ENCODE measurements around the gene GPX5.
"Not testable (repeated sequence)": the region's sequence is repeated elsewhere in the genome, so short reads cannot be mapped to it uniquely, and the experiment has no call there.

GPX5 gene

DNA sequence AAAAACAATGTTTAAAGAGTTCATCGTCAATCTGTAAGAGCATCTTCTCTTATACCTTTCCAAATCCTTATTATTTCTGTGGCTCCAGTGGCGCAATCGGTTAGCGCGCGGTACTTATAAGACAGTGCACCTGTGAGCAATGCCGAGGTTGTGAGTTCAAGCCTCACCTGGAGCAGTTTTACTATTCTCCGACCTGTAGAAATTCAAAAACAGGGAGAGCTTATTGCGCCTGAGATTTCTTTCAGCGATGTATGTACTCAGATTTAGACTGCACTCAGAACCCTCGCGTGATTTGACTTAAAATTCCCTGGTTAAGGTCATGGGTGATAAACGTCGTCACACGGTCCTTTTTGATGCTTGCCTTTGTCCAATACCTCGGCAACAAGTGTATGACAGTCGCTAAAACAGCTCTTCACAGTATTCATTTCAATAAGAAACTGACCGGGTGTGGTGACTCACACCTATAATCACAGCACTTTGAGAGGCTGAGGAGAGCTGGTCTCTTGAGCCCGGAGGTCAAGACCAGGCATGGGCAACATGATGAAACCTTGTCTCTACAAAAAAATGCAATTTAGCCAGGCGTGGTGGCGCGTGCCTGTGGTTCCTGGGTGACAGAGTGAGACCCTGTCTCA, 11.9 kb downstream of the GPX5 start:
- DNase-seq, result peak; percentile 17
- TF ChIP-seq, protein P1, sequence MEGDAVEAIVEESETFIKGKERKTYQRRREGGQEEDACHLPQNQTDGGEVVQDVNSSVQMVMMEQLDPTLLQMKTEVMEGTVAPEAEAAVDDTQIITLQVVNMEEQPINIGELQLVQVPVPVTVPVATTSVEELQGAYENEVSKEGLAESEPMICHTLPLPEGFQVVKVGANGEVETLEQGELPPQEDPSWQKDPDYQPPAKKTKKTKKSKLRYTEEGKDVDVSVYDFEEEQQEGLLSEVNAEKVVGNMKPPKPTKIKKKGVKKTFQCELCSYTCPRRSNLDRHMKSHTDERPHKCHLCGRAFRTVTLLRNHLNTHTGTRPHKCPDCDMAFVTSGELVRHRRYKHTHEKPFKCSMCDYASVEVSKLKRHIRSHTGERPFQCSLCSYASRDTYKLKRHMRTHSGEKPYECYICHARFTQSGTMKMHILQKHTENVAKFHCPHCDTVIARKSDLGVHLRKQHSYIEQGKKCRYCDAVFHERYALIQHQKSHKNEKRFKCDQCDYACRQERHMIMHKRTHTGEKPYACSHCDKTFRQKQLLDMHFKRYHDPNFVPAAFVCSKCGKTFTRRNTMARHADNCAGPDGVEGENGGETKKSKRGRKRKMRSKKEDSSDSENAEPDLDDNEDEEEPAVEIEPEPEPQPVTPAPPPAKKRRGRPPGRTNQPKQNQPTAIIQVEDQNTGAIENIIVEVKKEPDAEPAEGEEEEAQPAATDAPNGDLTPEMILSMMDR (IDR thresholded peaks at IDR 0.05), result no peak
- Mint-ChIP-seq H3K4me1 (peaks cover 66% of the 10 kb centered on the region), H3K9me3 (peaks cover 21% of the 10 kb centered on the region), H3K27me3 (ENCODE audit: low read depth, poor library complexity) (peaks cover 53% of the 10 kb centered on the region), H3K4me3 (peak overlapping the region; percentile 77), H3K36me3 (ENCODE audit: low read depth) (peaks cover 13% of the 10 kb centered on the region), H3K27ac (no peak overlapping the region)

DNA sequence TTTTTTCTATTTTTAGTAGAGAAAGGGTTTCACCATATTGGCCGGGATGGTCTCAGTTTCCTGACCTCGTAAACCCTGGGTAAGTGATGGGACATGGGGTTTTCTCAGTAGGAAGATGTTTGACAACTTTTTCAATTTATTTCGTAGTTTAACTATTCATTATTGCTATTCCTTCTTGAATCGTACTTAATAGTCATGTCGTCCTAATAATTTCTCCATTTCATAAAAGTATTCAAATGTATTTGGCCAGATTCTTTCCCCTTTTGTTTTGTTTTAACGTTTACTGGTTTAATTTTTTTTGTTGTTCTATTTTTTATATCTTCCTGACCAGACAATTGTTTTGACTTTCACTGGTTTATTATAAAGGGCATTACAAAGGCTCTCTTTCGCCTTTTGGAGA, 16.3 kb downstream of the GPX5 start:
- Mint-ChIP-seq H3K27me3 (ENCODE audit: low read depth, poor library complexity) (peaks cover 60% of the 10 kb centered on the region), H3K36me3 (ENCODE audit: low read depth) (peaks cover 13% of the 10 kb centered on the region), H3K4me3 (peak overlapping the region; percentile 87), H3K27ac (no peak overlapping the region), H3K9me3 (peaks cover 21% of the 10 kb centered on the region), H3K4me1 (peaks cover 47% of the 10 kb centered on the region)
- no peak for DNase-seq
- TF ChIP-seq, protein P1 (IDR thresholded peaks at IDR 0.05), result no peak

DNA sequence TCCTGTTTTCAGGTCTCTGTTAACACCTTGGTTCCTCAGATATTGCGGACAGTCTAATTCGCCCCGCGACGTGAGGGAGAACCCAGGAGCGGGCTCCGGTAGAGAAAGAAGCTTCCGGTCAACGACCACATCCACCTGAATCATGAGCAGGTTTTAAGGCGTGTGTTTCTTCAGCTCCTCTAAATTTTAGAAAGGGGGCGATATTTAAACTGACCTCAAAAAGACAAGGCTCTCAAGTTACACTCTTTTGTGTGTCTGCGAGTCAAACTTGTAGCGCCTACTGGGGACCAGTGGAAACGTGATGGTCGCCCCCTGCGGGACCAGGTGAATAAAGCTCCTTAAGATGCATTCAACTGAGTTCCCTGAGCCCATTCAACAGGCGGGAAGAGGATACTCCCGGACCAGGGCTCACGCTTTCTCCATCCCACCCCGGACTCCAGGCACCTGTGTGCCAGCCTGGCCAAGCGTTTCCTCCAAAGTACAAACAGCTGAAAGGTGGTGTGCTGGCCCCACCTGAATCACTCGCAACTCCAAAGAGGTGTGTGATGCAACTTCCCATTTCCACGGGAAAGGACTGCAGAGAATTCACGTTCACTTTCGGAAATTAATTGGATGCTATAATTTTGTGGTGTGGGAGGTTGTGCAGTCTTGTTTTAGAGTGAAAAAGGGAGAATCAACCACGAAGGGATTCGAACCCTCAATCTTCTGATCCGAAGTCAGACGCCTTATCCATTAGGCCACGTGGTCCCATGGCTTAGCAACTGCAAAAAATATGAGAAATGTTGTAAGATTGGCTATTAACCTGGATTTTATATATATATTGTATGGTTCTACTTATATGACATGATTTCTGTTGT, 17.0 kb downstream of the GPX5 start:
- H3K4me1 Mint-ChIP-seq, result peaks cover 40% of the 10 kb centered on the region
- H3K27ac Mint-ChIP-seq, result no peak overlapping the region
- TF ChIP-seq, protein P1 (IDR thresholded peaks at IDR 0.05), result peak; percentile 59
- peak; percentile 78 for DNase-seq
- H3K27me3 Mint-ChIP-seq (ENCODE audit: low read depth, poor library complexity), result peaks cover 58% of the 10 kb centered on the region
- peaks cover 21% of the 10 kb centered on the region for H3K9me3 Mint-ChIP-seq
- H3K36me3 Mint-ChIP-seq (ENCODE audit: low read depth), result peaks cover 13% of the 10 kb centered on the region
- H3K4me3 Mint-ChIP-seq, result peak overlapping the region; percentile 87

DNA sequence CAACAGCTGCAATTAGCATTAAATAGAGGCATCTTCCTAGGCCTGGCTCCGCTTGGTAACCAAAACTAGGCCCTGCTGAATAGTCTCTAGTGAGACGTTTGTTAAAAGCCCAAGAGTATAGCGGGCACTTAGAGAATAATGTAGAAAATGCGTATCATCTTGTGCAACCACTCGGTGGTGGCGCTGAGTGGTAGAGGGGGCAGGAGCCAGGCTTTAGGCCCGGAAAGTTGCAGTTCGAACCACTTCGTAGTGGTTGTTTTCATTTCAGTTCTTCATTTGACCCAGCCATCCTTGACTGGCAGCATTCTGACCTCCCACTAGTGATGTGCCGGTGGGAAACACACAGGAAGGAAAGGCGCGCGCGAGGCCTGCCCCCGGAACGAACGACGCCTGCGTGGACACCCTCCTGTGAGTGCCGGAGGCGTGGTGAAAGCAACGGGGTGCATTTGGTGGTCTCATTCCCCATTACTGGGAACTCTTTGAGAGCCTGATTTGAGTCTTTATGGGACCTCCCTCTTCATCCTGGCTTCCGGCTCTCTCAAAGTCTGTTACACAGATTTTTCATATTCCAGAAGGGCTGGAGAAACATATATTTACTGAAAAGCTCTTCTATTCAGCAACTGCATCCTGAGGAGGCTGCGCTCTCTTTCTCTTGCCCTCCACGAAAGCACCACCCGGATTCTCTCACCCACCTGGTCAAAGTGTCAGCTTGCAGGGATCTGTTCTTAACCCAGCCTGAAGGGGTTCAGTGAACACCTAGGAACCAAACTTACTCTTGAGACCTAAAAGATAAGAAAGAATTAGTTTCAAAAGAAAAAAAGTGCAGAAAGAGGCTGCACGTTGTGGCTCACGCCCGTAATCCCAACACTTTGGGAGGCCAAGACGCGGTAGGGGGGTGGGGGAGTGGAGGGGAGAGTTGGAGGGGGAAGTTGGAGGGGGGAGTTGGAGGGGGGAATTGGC, 18.2 kb downstream of the GPX5 start:
- TF ChIP-seq, protein P1 (IDR thresholded peaks at IDR 0.05), result no peak
- peaks cover 28% of the 10 kb centered on the region for H3K4me1 Mint-ChIP-seq
- H3K36me3 Mint-ChIP-seq (ENCODE audit: low read depth), result peaks cover 13% of the 10 kb centered on the region
- H3K4me3 Mint-ChIP-seq, result peak overlapping the region; percentile 81
- peaks cover 59% of the 10 kb centered on the region for H3K27me3 Mint-ChIP-seq (ENCODE audit: low read depth, poor library complexity)
- peaks cover 21% of the 10 kb centered on the region for H3K9me3 Mint-ChIP-seq
- peak; percentile 55 for DNase-seq
- H3K27ac Mint-ChIP-seq, result no peak overlapping the region

DNA sequence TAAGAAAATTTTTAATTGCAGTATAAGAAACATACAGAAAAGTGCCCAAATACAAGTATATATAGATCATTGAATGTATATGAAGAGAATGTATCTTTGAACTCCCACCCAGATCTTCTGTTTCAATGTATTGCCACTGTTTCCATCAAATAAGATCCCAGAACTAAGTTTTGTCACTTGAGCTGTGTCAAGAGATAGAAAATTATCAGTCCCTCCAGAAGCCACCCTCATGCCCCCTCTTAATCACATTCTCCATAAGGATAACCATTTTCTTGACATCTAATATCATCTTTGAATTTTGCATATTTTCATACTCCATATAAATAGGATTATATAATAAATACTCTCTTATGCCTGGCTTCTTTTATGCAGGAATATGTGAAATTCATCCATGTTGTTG, 20.3 kb downstream of the GPX5 start:
- Mint-ChIP-seq H3K27me3 (ENCODE audit: low read depth, poor library complexity) (peaks cover 61% of the 10 kb centered on the region), H3K4me3 (no peak overlapping the region), H3K27ac (no peak overlapping the region), H3K36me3 (ENCODE audit: low read depth) (peaks cover 5% of the 10 kb centered on the region), H3K9me3 (peaks cover 13% of the 10 kb centered on the region), H3K4me1 (peaks cover 24% of the 10 kb centered on the region)
- no peak for DNase-seq
- TF ChIP-seq, protein P1 (IDR thresholded peaks at IDR 0.05), result no peak

DNA sequence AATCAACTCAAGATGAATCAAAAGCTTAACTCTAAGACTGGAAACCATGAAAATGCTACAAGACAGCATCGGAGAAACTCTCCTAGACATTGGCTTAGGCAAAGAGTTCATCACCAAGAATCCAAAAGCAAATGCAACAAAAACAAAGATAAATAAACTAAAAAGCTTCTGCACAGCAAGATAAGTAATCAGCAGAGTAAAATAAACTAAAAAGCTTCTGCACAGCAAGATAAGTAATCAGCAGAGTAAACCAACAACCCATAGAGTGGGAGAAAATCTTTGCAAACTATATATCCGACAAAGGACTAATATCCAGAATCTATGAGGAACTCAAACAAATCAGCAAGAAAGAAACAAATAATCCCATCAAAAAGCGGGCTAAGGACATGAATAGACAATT, 21.3 kb downstream of the GPX5 start:
- not testable (repeated sequence) for DNase-seq; H3K36me3 Mint-ChIP-seq (ENCODE audit: low read depth); H3K27ac Mint-ChIP-seq; H3K4me3 Mint-ChIP-seq; H3K9me3 Mint-ChIP-seq
- Mint-ChIP-seq H3K4me1 (peaks cover 18% of the 10 kb centered on the region), H3K27me3 (ENCODE audit: low read depth, poor library complexity) (peaks cover 58% of the 10 kb centered on the region)
